A673 (cell line): ENCODE measurements around the gene AP4S1.
"Not testable (repeated sequence)": the region's sequence is repeated elsewhere in the genome, so short reads cannot be mapped to it uniquely, and the experiment has no call there.

Experiments used
- EZH2 ChIP-seq: fragments of 200-600 bp; sonication (generic); IDR thresholded peaks from 2 replicates; pipeline ENCODE4 v1.6.1; 2017; ENCODE audit warnings: borderline replicate concordance, low read depth, mild to moderate bottlenecking, mixed read lengths, antibody characterized with exemption, low read length; ENCODE audit not compliant: poor library complexity, severe bottlenecking
- TF ChIP-seq, protein P1 (sequence below): fragments of 300-800, 200-600 bp; sonication (generic); conservative IDR thresholded peaks from 2 replicates; pipeline ENCODE4 v1.5.1; 2017; ENCODE audit warnings: low read depth, mild to moderate bottlenecking, antibody characterized with exemption, low read length, moderate library complexity, mixed read lengths

DNA sequence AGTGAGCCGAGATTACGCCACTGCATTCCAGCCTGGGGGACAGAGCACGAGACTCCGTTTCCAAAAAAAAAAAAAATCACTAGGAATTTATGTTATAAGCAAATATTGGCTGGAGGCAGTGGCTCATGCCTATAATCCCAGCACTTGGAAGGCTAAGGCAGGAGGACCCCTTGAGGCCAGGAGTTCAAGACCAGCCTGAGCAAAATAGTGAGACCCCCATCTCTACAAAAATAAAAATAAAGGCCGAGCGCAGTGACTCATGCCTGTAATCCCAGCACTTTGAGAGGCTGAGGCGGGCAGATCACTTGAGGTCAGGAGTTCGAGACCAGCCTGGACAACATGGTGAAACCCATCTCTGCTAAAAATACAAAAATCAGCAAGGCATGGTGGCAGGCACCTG, 37.5 kb downstream of the AP4S1 start:
- TF ChIP-seq, protein P1, sequence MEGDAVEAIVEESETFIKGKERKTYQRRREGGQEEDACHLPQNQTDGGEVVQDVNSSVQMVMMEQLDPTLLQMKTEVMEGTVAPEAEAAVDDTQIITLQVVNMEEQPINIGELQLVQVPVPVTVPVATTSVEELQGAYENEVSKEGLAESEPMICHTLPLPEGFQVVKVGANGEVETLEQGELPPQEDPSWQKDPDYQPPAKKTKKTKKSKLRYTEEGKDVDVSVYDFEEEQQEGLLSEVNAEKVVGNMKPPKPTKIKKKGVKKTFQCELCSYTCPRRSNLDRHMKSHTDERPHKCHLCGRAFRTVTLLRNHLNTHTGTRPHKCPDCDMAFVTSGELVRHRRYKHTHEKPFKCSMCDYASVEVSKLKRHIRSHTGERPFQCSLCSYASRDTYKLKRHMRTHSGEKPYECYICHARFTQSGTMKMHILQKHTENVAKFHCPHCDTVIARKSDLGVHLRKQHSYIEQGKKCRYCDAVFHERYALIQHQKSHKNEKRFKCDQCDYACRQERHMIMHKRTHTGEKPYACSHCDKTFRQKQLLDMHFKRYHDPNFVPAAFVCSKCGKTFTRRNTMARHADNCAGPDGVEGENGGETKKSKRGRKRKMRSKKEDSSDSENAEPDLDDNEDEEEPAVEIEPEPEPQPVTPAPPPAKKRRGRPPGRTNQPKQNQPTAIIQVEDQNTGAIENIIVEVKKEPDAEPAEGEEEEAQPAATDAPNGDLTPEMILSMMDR = not testable (repeated sequence)
- TF ChIP-seq EZH2 = not testable (repeated sequence)
